Neural cell (in vitro differentiated cells): ENCODE data around the gene AGO3.

Experiments used
- CTCF ChIP-seq: fragments of 450-650 bp; IDR thresholded peaks from 2 replicates; pipeline ENCODE4 v1.5.1; 2014; ENCODE audit warnings: antibody characterized with exemption, mild to moderate bottlenecking, moderate library complexity; ENCODE audit not compliant: poor library complexity, severe bottlenecking
- EP300 ChIP-seq: fragments of 450-650 bp; conservative IDR thresholded peaks from 2 replicates; pipeline ENCODE4 v1.6.1; 2014; ENCODE audit warnings: antibody characterized with exemption, mild to moderate bottlenecking, moderate library complexity; ENCODE audit not compliant: poor library complexity, severe bottlenecking
- EZH2 ChIP-seq: fragments of 200-600, 300-800 bp; shearing (Covaris generic), sonication (generic); IDR thresholded peaks from 2 replicates; pipeline ENCODE4 v1.6.1; 2014; ENCODE audit warnings: antibody characterized with exemption, low read length, borderline replicate concordance, mild to moderate bottlenecking; ENCODE audit not compliant: insufficient read depth, poor library complexity, severe bottlenecking
- POLR2AphosphoS5 ChIP-seq: IDR thresholded peaks from 2 replicates; pipeline ENCODE4 v1.6.1; 2012
- RAD21 ChIP-seq: fragments of 450-650 bp; conservative IDR thresholded peaks from 2 replicates; pipeline ENCODE4 v1.6.1; 2014; ENCODE audit warnings: antibody characterized with exemption, mild to moderate bottlenecking, moderate library complexity
- REST ChIP-seq: IDR thresholded peaks from 2 replicates; pipeline ENCODE4 v1.6.1; 2012; ENCODE audit warnings: borderline replicate concordance
- TAF1 ChIP-seq: IDR thresholded peaks from 2 replicates; pipeline ENCODE4 v1.6.1; 2012; ENCODE audit warnings: low read depth

- TF ChIP-seq CTCF (no peak), TAF1 (no peak), EZH2 (no peak), RAD21 (no peak), REST (no peak), EP300 (no peak), POLR2AphosphoS5 (no peak)
These were observed 93.9 kb downstream of the AGO3 start for GRCh38 chr1:36024847-36025246.
